GM10266 (cell line): ENCODE results near the gene SPIRE2.
A peak's percentile ranks its signal among the peaks of the same experiment; 100 is the strongest.
"Not testable (repeated sequence)": the region's sequence is repeated elsewhere in the genome, so short reads cannot be mapped to it uniquely, and the experiment has no call there.

ENCODE experiments used
- DNase-seq: peaks from one replicate; pipeline ENCODE4 v3.0.0; 2012; ENCODE audit errors: extremely low spot score
- TF ChIP-seq, protein P1 (sequence below): IDR thresholded peaks from 2 replicates; pipeline ENCODE4 v1.5.1; 2012; ENCODE audit warnings: mild to moderate bottlenecking, low read depth; ENCODE audit not compliant: control insufficient read depth, insufficient read depth; ENCODE audit errors: missing control alignments

SPIRE2 gene, protein sequence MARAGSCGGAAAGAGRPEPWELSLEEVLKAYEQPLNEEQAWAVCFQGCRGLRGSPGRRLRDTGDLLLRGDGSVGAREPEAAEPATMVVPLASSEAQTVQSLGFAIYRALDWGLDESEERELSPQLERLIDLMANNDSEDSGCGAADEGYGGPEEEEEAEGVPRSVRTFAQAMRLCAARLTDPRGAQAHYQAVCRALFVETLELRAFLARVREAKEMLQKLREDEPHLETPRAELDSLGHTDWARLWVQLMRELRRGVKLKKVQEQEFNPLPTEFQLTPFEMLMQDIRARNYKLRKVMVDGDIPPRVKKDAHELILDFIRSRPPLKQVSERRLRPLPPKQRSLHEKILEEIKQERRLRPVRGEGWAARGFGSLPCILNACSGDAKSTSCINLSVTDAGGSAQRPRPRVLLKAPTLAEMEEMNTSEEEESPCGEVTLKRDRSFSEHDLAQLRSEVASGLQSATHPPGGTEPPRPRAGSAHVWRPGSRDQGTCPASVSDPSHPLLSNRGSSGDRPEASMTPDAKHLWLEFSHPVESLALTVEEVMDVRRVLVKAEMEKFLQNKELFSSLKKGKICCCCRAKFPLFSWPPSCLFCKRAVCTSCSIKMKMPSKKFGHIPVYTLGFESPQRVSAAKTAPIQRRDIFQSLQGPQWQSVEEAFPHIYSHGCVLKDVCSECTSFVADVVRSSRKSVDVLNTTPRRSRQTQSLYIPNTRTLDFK

DNA sequence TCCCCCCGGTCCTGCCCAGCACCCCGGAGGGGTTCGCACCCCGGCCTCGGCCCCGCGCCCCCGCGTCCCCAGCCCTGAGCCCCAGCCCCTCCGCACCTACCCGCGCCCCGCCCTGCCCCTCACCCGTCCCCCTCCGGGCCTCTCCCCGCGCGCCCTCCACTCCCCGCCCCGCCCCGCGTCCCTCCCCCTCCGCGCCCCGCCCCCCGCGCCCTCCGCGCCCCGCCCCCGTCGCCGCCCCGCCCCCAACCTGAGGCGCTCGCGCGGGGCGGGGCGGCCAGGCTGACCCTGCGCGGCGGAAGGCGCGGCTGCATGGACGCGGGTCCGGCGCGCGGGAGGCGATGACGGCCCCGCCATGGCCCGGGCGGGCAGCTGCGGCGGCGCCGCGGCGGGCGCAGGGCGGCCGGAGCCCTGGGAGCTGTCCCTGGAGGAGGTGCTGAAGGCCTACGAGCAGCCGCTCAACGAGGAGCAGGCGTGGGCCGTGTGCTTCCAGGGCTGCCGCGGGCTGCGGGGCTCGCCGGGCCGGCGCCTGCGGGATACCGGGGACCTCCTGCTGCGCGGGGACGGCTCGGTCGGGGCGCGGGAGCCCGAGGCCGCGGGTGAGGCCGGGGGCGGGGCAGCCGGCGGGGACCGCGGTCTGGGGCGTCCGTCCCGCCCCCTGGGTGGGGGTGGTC lies at the start of gene SPIRE2:
Gene SPIRE2 (plus strand): TSS at position 277 of the 671 bp plus-strand sequence. CDS start 76 bp downstream, at position 353.
- TF ChIP-seq, protein P1, sequence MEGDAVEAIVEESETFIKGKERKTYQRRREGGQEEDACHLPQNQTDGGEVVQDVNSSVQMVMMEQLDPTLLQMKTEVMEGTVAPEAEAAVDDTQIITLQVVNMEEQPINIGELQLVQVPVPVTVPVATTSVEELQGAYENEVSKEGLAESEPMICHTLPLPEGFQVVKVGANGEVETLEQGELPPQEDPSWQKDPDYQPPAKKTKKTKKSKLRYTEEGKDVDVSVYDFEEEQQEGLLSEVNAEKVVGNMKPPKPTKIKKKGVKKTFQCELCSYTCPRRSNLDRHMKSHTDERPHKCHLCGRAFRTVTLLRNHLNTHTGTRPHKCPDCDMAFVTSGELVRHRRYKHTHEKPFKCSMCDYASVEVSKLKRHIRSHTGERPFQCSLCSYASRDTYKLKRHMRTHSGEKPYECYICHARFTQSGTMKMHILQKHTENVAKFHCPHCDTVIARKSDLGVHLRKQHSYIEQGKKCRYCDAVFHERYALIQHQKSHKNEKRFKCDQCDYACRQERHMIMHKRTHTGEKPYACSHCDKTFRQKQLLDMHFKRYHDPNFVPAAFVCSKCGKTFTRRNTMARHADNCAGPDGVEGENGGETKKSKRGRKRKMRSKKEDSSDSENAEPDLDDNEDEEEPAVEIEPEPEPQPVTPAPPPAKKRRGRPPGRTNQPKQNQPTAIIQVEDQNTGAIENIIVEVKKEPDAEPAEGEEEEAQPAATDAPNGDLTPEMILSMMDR, result no peak
- DNase-seq, result peak; percentile 89

DNA sequence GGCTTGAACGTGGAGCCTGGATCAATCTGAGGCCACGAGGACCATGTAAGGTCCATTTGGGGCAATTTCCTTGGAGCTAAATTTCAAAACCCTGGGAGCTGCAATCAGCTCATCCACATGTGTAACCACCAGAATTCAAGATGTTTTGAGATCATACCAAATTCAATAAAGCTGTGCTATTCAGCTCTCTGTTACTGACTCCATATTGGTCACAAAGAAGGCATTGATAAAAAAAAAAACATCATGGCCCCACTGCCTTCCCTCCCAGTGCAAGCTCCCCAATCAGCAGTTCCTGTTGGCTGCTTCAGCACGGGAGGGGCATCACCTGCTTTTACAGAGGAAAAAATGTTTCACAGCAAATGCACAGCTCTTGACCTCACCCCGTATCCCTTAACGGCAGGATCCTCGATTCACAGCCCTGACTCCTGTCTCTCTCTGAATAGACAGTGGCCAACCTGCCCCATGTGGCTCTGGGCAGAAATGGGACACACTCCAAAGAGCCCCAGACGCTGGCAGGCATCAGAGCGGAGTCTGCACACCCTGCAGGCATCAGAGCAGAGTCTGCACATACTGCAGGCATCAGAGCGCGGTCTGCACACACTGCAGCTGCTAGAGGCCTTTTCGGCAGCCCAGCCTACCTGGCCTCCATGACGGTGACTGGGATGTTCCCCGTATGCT lies 48.9 kb upstream of the SPIRE2 start:
- TF ChIP-seq, protein P1, result no peak
- no peak for DNase-seq

- TF ChIP-seq, protein P1, result no peak
- DNase-seq, result no peak
These were observed 48.4 kb upstream of the SPIRE2 start for GRCh38 chr16:89779909-89780305.

- TF ChIP-seq, protein P1, result no peak
- DNase-seq, result no peak
These were observed 45.8 kb upstream of the SPIRE2 start for GRCh38 chr16:89782489-89782888.

- not testable (repeated sequence) for DNase-seq
These were observed 44.3 kb upstream of the SPIRE2 start for GRCh38 chr16:89783952-89784351.

GRCh38 chr16:89784406-89784805 lies 43.9 kb upstream of the SPIRE2 start:
- no peak for DNase-seq
- TF ChIP-seq, protein P1, result no peak

- TF ChIP-seq, protein P1, result no peak
- DNase-seq, result no peak
These were observed 42.6 kb upstream of the SPIRE2 start for GRCh38 chr16:89785523-89786155.
